B cell (primary cell): Measurements from ENCODE around the gene WBP1L.
"Not testable (repeated sequence)": the region's sequence is repeated elsewhere in the genome, so short reads cannot be mapped to it uniquely, and the experiment has no call there.

Experiments used
- EZH2 ChIP-seq: IDR thresholded peaks from 2 replicates; pipeline ENCODE4 v1.6.1; 2012; ENCODE audit warnings: borderline replicate concordance, low read depth, mild to moderate bottlenecking, moderate library complexity, low read length; ENCODE audit not compliant: insufficient read depth, poor library complexity, severe bottlenecking
- TF ChIP-seq, protein P1 (sequence below): fragments of 200-600 bp; IDR thresholded peaks from one replicate; pipeline ENCODE4 v1.8.0; 2022; ENCODE audit warnings: antibody characterized with exemption, mild to moderate bottlenecking

DNA sequence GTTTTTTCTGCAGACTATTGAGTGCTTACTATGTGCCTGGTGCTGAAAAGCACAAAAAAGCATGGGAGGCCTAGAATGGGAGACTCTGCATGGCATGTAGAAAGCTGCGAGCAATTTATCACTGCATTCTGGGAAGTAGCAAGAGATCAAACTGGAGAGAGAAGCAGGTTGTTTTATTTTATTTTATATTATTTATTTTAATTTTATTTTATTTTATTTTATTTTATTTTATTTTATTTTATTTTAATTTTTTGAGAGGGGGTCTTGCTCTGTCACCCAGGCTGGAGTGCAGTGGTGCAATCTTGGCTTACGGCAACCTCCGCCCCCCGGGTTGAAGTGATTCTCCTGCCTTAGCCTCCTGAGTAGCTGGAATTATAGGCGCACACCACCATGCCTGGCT lies 76.3 kb downstream of the WBP1L start:
- TF ChIP-seq, protein P1, sequence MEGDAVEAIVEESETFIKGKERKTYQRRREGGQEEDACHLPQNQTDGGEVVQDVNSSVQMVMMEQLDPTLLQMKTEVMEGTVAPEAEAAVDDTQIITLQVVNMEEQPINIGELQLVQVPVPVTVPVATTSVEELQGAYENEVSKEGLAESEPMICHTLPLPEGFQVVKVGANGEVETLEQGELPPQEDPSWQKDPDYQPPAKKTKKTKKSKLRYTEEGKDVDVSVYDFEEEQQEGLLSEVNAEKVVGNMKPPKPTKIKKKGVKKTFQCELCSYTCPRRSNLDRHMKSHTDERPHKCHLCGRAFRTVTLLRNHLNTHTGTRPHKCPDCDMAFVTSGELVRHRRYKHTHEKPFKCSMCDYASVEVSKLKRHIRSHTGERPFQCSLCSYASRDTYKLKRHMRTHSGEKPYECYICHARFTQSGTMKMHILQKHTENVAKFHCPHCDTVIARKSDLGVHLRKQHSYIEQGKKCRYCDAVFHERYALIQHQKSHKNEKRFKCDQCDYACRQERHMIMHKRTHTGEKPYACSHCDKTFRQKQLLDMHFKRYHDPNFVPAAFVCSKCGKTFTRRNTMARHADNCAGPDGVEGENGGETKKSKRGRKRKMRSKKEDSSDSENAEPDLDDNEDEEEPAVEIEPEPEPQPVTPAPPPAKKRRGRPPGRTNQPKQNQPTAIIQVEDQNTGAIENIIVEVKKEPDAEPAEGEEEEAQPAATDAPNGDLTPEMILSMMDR, result not testable (repeated sequence)
- not testable (repeated sequence) for TF ChIP-seq EZH2
